A549 (cell line): ENCODE data around the gene AAMP. TPM values are rescaled to one million over a fixed set of nuclear protein-coding genes. Genes with fewer than 3 reads are reported as not detected.

Experiments used
- ATAC-seq, 2 experiments: fragments of 200-7000 bp in 1 of 2; fragments of >200 bp in 1 of 2; cut with Nextera tagmentation in 1 of 2; cut with Tn5 transposase in 1 of 2; 3 replicates each; pipeline versions ENCODE4 v1.8.0 to v1.9.1; 2018 to 2020; ENCODE audit warnings: mild to moderate bottlenecking in 1 of 2, moderate library complexity in 1 of 2
- CTCF ChIA-PET: fragments of 300-600 bp; sonication (Branson Sonifier 250); formaldehyde crosslinking; extraction: SDS; loops from one replicate; lab custom pipeline; 2021; ENCODE audit warnings: antibody characterized with exemption, inconsistent platforms; lab: Yijun Ruan, JAX
- POLR2A ChIA-PET: fragments of 350-600 bp; formaldehyde crosslinking; extraction: SDS; loops from one replicate; lab custom pipeline; 2021; ENCODE audit warnings: antibody characterized with exemption, inconsistent platforms; lab: Yijun Ruan, JAX
- DNase-seq, 2 experiments: peaks; one replicate each; pipeline versions ENCODE4 v3.0.0 to v3.0.0-alpha.2; 2011 to 2016; ENCODE audit warnings: low read depth in 1 of 2, low spot score in 1 of 2
- FAIRE-seq: peaks from 2 replicates; lab custom pipeline; 2011; peaks lifted over from hg19 to GRCh38; lab: Jason Lieb, UNC
- H3K27ac ChIP-seq, 2 experiments: fragments of >200 bp; sonication (Bioruptor Twin); formaldehyde crosslinking; 3 replicates each; pipeline ENCODE4 v1.5.1; 2016 to 2017
- H3K4me1 ChIP-seq: fragments of >200 bp; sonication (Bioruptor Twin); formaldehyde crosslinking; 3 replicates; pipeline ENCODE4 v1.6.1; 2016
- H3K4me2 ChIP-seq: fragments of >200 bp; sonication (Bioruptor Twin); formaldehyde crosslinking; 3 replicates; pipeline ENCODE4 v1.6.1; 2016
- H3K4me3 ChIP-seq: fragments of >200 bp; sonication (Bioruptor Twin); formaldehyde crosslinking; 3 replicates; pipeline ENCODE4 v1.5.1; 2016
- H3K9me3 ChIP-seq: fragments of >200 bp; sonication (Bioruptor Twin); formaldehyde crosslinking; 3 replicates; pipeline ENCODE4 v1.6.1; 2016
- BCL3 ChIP-seq: fragments of >200 bp; sonication (Bioruptor Twin); formaldehyde crosslinking; IDR thresholded peaks from 3 replicates; pipeline ENCODE4 v1.6.1; 2016
- CBX2 ChIP-seq: fragments of 200-600 bp; sonication (generic); IDR thresholded peaks from 2 replicates; pipeline ENCODE4 v1.6.1; 2016; ENCODE audit warnings: low read depth, mild to moderate bottlenecking, borderline replicate concordance
- CEBPB ChIP-seq, 2 experiments: fragments of >200 bp in 1 of 2; sonication (Bioruptor Twin) in 1 of 2; formaldehyde crosslinking in 1 of 2; IDR thresholded peaks; 2 replicates each; pipeline ENCODE4 v1.6.1; 2012 to 2016
- CHD2 ChIP-seq: fragments of 150-350 bp; IDR thresholded peaks from 2 replicates; pipeline ENCODE4 v1.6.1; 2014; ENCODE audit warnings: low read length; ENCODE audit not compliant: partially characterized antibody
- CTCF ChIP-seq: fragments of >200 bp; sonication (Bioruptor Twin); formaldehyde crosslinking; IDR thresholded peaks from 3 replicates; pipeline ENCODE4 v1.5.1; 2016
- ESRRA ChIP-seq: fragments of 150-350 bp; IDR thresholded peaks from 2 replicates; pipeline ENCODE4 v1.6.1; 2014; ENCODE audit warnings: mild to moderate bottlenecking, low read length, borderline replicate concordance
- FOXS1 ChIP-seq: fragments of 250-450 bp; sonication (Bioruptor Pico); IDR thresholded peaks from 2 replicates; pipeline ENCODE4 v1.5.0; 2020; ENCODE audit warnings: mild to moderate bottlenecking, moderate library complexity
- GATA3 ChIP-seq: IDR thresholded peaks from 2 replicates; pipeline ENCODE4 v1.6.1; 2012; ENCODE audit warnings: borderline replicate concordance
- HMGXB4 ChIP-seq: fragments of 250-450 bp; sonication (Bioruptor Pico); IDR thresholded peaks from 2 replicates; pipeline ENCODE4 v1.5.0; 2021; ENCODE audit warnings: mild to moderate bottlenecking, moderate library complexity, borderline replicate concordance
- HOXB13 ChIP-seq: fragments of 250-450 bp; sonication (Bioruptor Pico); IDR thresholded peaks from 2 replicates; pipeline ENCODE4 v1.5.0; 2020; ENCODE audit warnings: low read depth, mild to moderate bottlenecking, moderate library complexity
- KDM5A ChIP-seq: fragments of 200-600 bp; sonication (generic); IDR thresholded peaks from 2 replicates; pipeline ENCODE4 v1.6.1; 2016; ENCODE audit warnings: antibody characterized with exemption, mild to moderate bottlenecking
- MAZ ChIP-seq: fragments of 150-350 bp; IDR thresholded peaks from 2 replicates; pipeline ENCODE4 v1.6.1; 2014; ENCODE audit warnings: antibody characterized with exemption, low read depth, low read length, borderline replicate concordance
- MYC ChIP-seq: IDR thresholded peaks from 2 replicates; pipeline ENCODE4 v1.6.1; 2012; ENCODE audit warnings: mild to moderate bottlenecking, inconsistent platforms, low read length, improper control_type of control experiment, borderline replicate concordance
- NPAS2 ChIP-seq: fragments of 250-450 bp; sonication (Bioruptor Pico); IDR thresholded peaks from 2 replicates; pipeline ENCODE4 v1.8.0; 2022; ENCODE audit warnings: mild to moderate bottlenecking, moderate library complexity, borderline replicate concordance
- NR3C1 ChIP-seq: fragments of >200 bp; sonication (Bioruptor Twin); formaldehyde crosslinking; IDR thresholded peaks from 3 replicates; pipeline ENCODE4 v1.6.1; 2017
- PHF8 ChIP-seq: fragments of 200-600 bp; sonication (generic); IDR thresholded peaks from 2 replicates; pipeline ENCODE4 v1.6.1; 2016; ENCODE audit warnings: low read depth, mild to moderate bottlenecking, antibody characterized with exemption, moderate library complexity, borderline replicate concordance
- POLR2A ChIP-seq: IDR thresholded peaks from 2 replicates; pipeline ENCODE4 v1.6.1; 2012; ENCODE audit warnings: mild to moderate bottlenecking, low read length
- RAD21 ChIP-seq, 2 experiments: fragments of >200 bp in 1 of 2; sonication (Bioruptor Twin) in 1 of 2; formaldehyde crosslinking in 1 of 2; IDR thresholded peaks in 1 of 2; conservative IDR thresholded peaks in 1 of 2; 2 replicates in 1 of 2; 3 replicates in 1 of 2; pipeline ENCODE4 v1.6.1; 2012 to 2018; ENCODE audit warnings: inconsistent platforms in 1 of 2
- RFX5 ChIP-seq: fragments of 450-650 bp; IDR thresholded peaks from 2 replicates; pipeline ENCODE4 v1.7.1; 2014; ENCODE audit warnings: antibody characterized with exemption, mild to moderate bottlenecking, moderate library complexity
- ZFP36 ChIP-seq: fragments of 450-650 bp; IDR thresholded peaks from 2 replicates; pipeline ENCODE4 v1.6.1; 2014; ENCODE audit warnings: borderline replicate concordance; ENCODE audit not compliant: partially characterized antibody
- ZNF302 ChIP-seq: fragments of 250-450 bp; sonication (Bioruptor Pico); IDR thresholded peaks from 2 replicates; pipeline ENCODE4 v1.9.0; 2021; ENCODE audit warnings: inconsistent platforms, mild to moderate bottlenecking, moderate library complexity
- WGBS: methylation state at CpG from one replicate; pipeline ENCODE4 v1.1.6; 2017; ENCODE audit errors: missing lambda C conversion rate; 5-methylcytosine and 5-hydroxymethylcytosine counted together
- polyA plus RNA-seq, 4 experiments: library from polyadenylated mRNA; depleted of rRNA in 3 of 4; stranded (reverse); fragments of >200 nt; fragmentation: RNase III in 1 of 4; extraction: RNeasy Plus Mini Kit Qiagen cat#74134 plus additional on column Dnase treatment in 1 of 4; gene quantifications; 2 replicates in 3 of 4; 3 replicates in 1 of 4; pipeline ENCODE4 v1.2.3, GENCODE V29; 2011 to 2017

Gene AAMP
- polyA plus RNA-seq, 2 of the 4 experiments (the other 2 are of a cell fraction) = 82.0 to 173 TPM

GRCh38 chr2:218234521-218234920 lies 35.4 kb downstream of the AAMP start:
- ATAC-seq = no peak
- Histone ChIP-seq H3K4me2 (no peak overlapping the region), H3K4me1 (peaks cover 21% of the 10 kb centered on the region), H3K4me3 (no peak overlapping the region), H3K9me3 (no peaks in the 10 kb centered on the region)
- POLR2A ChIA-PET = no interaction called here
- CTCF ChIA-PET = interaction anchor here (1.1 kb wide), 1 partner anchor 18 kb away, joined by 3 read pairs; no protein-coding TSS in a partner anchor
- TF ChIP-seq CEBPB (IDR thresholded peaks at IDR 0.05) (no peak), RAD21 (conservative IDR thresholded peaks at IDR 0.05 in 1 of 2, IDR thresholded peaks at IDR 0.05 in 1 of 2) (no peak), RFX5 (no peak), MAZ (no peak), BCL3 (no peak), PHF8 (no peak), KDM5A (no peak), FOXS1 (no peak), HOXB13 (CRISPR knock-in tag) (no peak), POLR2A (no peak)
- TF ChIP-seq, all 56 proteins: peak for 0
- DNase-seq (no peak), FAIRE-seq (no peak)
- H3K27ac ChIP-seq = no peak overlapping the region
- WGBS = 40% methylated on average over 3 of the region's 3 CpGs

GRCh38 chr2:218233543-218233942 lies 36.4 kb downstream of the AAMP start:
- WGBS = 88% methylated on average over 4 of the region's 4 CpGs
- ATAC-seq = no peak
- H3K4me3 ChIP-seq = no peak overlapping the region

GRCh38 chr2:218230882-218231281 lies 39.1 kb downstream of the AAMP start:
- 11% methylated on average over 1 of the region's 1 CpG for WGBS
- peaks cover 34% of the 10 kb centered on the region for H3K4me1 ChIP-seq
- H3K27ac ChIP-seq = no peak overlapping the region
- TF ChIP-seq KDM5A = no peak
- TF ChIP-seq CEBPB (IDR thresholded peaks at IDR 0.05) = no peak
- TF ChIP-seq NR3C1 = no peak
- TF ChIP-seq HMGXB4 = no peak
- TF ChIP-seq CBX2 = no peak
- TF ChIP-seq ZFP36 = no peak
- TF ChIP-seq CHD2 = no peak
- TF ChIP-seq ZNF302 (CRISPR knock-in tag) = no peak
- CTCF ChIA-PET = interaction anchor here (1.0 to 2.6 kb wide), 4 partner anchors 14 to 41 kb away, joined by 3 to 5 read pairs (median 4); partner anchors contain the start of gene GPBAR1
- H3K4me3 ChIP-seq = no peak overlapping the region
- no peaks in the 10 kb centered on the region for H3K9me3 ChIP-seq
- ATAC-seq (peak; percentile 87 to 92), FAIRE-seq (no peak), DNase-seq (peak; percentile 35 to 66)
- no peak overlapping the region for H3K4me2 ChIP-seq
- POLR2A ChIA-PET = interaction anchor here (1.5 kb wide), 1 partner anchor 39 kb away, joined by 3 read pairs; the partner anchor contains the start of genes AAMP and PNKD

More at GRCh38 chr2:218233543-218233942, 36.4 kb downstream of the AAMP start:
- Histone ChIP-seq H3K4me1 (peaks cover 31% of the 10 kb centered on the region), H3K9me3 (no peaks in the 10 kb centered on the region), H3K27ac (no peak overlapping the region), H3K4me2 (no peak overlapping the region)
- FAIRE-seq (no peak), DNase-seq (no peak)
- POLR2A ChIA-PET = interaction anchor here (1.3 kb wide), 1 partner anchor 9 kb away, joined by 4 read pairs; no protein-coding TSS in a partner anchor
- CTCF ChIA-PET = no interaction called here
- TF ChIP-seq ESRRA = no peak
- TF ChIP-seq GATA3 = no peak
- TF ChIP-seq RFX5 = no peak
- no peak for TF ChIP-seq NPAS2 (CRISPR knock-in tag)
- TF ChIP-seq HOXB13 (CRISPR knock-in tag) = no peak
- TF ChIP-seq CTCF = no peak
- TF ChIP-seq MYC = no peak
